ENCODE measurements around the gene OR4N5. TPM values are rescaled to one million over a fixed set of nuclear protein-coding genes. Genes with fewer than 3 reads are reported as not detected.

Gene OR4N5
- total and polyA plus RNA-seq, 2 of the 8 experiments (the other 6 are each of a cell fraction or from before 2014, with no cell fraction given), result not detected

- Histone ChIP-seq H3K36me3 (ENCODE audit: control insufficient read depth in 2 of 4, insufficient read depth in 4 of 4, low read length in 3 of 4) (no peaks in the 10 kb centered on the region), H2BK120ac (replicated peaks; ENCODE audit: low read depth, low read length) (no peak overlapping the region), H3K79me2 (ENCODE audit: control insufficient read depth in 1 of 2, insufficient read depth in 2 of 2, low read length in 2 of 2) (no peaks in the 10 kb centered on the region), H2AFZ (ENCODE audit: low read length) (no peak overlapping the region), H3K18ac (ENCODE audit: extremely low read depth, low read length) (no peak overlapping the region), H3K23ac (ENCODE audit: insufficient read length) (no peak overlapping the region), H3K4me3 (ENCODE audit: extremely low read depth in 1 of 4, insufficient read depth in 2 of 4, low read depth in 3 of 4, low read length in 4 of 4) (no peak overlapping the region), H3K4me1 (replicated peaks in 1 of 4; ENCODE audit: control insufficient read depth in 3 of 4, insufficient read depth in 4 of 4, low read length in 3 of 4) (no peaks in the 10 kb centered on the region), H3K79me1 (ENCODE audit: low read depth, low read length) (no peaks in the 10 kb centered on the region), H3K56ac (replicated peaks; ENCODE audit: insufficient read length, low read depth, low read length) (no peak overlapping the region), H2BK5ac (ENCODE audit: low read depth, low read length) (no peak overlapping the region), H4K20me1 (replicated peaks in 1 of 2; ENCODE audit: control insufficient read depth in 1 of 2, insufficient read depth in 2 of 2, low read length in 2 of 2) (no peaks in the 10 kb centered on the region), H4K91ac (replicated peaks; ENCODE audit: insufficient read length, low read length) (no peak overlapping the region), H2BK15ac (ENCODE audit: low read length) (no peak overlapping the region), H3K27me3 (replicated peaks in 1 of 4; ENCODE audit: control insufficient read depth in 3 of 4, extremely low read depth in 1 of 4, insufficient read depth in 3 of 4, low read length in 3 of 4) (no peaks in the 10 kb centered on the region), H4K5ac (ENCODE audit: insufficient read length, low read depth, low read length) (no peak overlapping the region), H2BK20ac (ENCODE audit: low read length) (no peak overlapping the region), H3K4me2 (ENCODE audit: insufficient read depth in 1 of 2, low read depth in 2 of 2, low read length in 2 of 2) (no peak overlapping the region), H2BK12ac (ENCODE audit: low read depth, low read length) (no peak overlapping the region), H2AK5ac (ENCODE audit: low read depth, low read length) (no peak overlapping the region), H3K27ac (ENCODE audit: low read depth, low read length) (no peak overlapping the region), H3K14ac (ENCODE audit: insufficient read length) (no peak overlapping the region), H3K4ac (replicated peaks; ENCODE audit: insufficient read length, low read depth, low read length) (no peak overlapping the region), H4K8ac (ENCODE audit: extremely low read depth, insufficient read depth, low read length) (no peak overlapping the region), H3K9ac (replicated peaks in 1 of 4; ENCODE audit: extremely low read depth in 1 of 4, low read depth in 3 of 4, low read length in 3 of 4) (no peak overlapping the region), H3K23me2 (ENCODE audit: low read depth, low read length) (no peaks in the 10 kb centered on the region), H3K9me3 (ENCODE audit: insufficient read depth in 2 of 2, low read depth in 1 of 2, low read length in 1 of 2) (peaks cover 45 to 49% of the 10 kb centered on the region in 2 experiments; a peak in 3 of 4 replicates)
- WGBS, 2 experiments (ENCODE audit: extremely low coverage in 1 of 2, insufficient coverage in 1 of 2, insufficient read length in 1 of 2, insufficient replicate concordance in 2 of 2, low coverage in 1 of 2, low lambda C conversion rate in 2 of 2, missing lambda C conversion rate in 1 of 2), result 86% methylated on average over 3 of the region's 3 CpGs; no CpG with 5 or more reads in 1 of the 2 experiments
- ChIA-PET POLR2A (ENCODE audit: partially characterized antibody) (no interaction called here), CTCF (ENCODE audit: partially characterized antibody) (no interaction called here)
- DNase-seq (ENCODE audit: low read depth in 1 of 2, low spot score in 2 of 2), result no peak
- no peak for FAIRE-seq
- TF ChIP-seq TBP (IDR thresholded peaks at IDR 0.05; ENCODE audit: low read depth, low read length) (no peak), KDM5A (IDR thresholded peaks at IDR 0.05; ENCODE audit: low read length) (no peak), GTF2F1 (IDR thresholded peaks at IDR 0.05; ENCODE audit: borderline replicate concordance, low read depth, low read length) (no peak), RFX5 (IDR thresholded peaks at IDR 0.05; ENCODE audit: borderline replicate concordance, low read depth, low read length) (no peak)
Observed at GRCh38 chr14:20112321-20112720, 26.3 kb upstream of the OR4N5 start.
